HUDEP-2 (cell line): Measurements from ENCODE around the gene CNTN6.
"Not testable (repeated sequence)": the region's sequence is repeated elsewhere in the genome, so short reads cannot be mapped to it uniquely, and the experiment has no call there.

Experiments
- DNase-seq, 76 experiments: peaks; one replicate each; lab custom pipeline; 2025; ENCODE audit not compliant: unreplicated experiment in 76 of 76; lab: John Stamatoyannopoulos, UW

CNTN6 gene

DNA sequence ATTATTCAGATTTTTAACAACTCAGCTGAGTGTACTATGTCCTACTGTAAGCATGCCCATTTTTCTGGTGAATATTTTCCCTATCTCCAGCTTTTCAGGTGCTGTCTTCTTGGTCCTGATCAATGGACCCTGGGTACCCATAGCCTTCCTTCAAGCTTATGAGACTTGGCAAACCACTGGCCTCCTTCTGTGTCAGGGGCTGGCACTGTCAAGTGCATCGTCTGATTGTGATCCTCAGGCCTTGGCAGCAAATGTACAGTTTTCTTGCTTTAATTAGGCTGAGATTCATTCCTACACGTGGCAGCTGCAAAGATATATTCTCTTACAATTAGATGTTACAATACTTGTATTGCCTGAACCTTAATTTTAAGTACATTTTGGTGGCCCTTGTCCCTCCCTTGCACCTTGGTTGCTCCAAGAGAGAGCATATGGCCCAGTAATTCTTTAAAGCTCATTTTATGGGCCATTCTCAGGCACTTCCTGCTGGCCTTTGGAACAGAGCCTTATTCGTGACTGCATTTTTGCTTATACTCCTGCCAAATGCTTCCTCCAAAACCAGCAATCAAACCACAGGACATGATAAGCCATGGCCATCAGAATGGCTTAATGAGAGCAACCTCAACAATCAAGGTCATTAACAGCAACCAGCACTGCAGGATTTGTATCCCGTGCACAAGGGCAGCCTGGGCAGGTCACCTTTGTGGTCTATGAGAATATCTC, 179.9 kb downstream of the CNTN6 start:
- DNase-seq, result no peak

DNA sequence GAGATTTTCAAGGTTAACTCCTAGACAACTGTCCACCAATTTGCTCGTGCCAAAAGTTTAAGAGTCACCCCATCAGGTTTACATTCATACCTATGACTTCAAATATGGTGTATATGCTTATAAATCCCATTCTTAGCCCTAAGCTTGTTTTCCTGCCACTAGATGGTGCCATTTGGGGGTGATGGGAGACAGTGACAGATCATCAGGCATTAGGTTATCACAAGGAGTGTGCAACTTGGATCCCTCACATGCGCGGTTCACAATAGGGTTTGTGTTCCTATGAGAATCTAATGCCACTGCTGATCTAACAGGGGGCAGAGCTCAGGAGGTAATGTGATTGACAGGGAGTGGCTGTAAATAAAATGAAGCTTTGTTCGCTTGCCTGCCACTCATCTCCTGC, 182.7 kb downstream of the CNTN6 start:
- no peak for DNase-seq

DNA sequence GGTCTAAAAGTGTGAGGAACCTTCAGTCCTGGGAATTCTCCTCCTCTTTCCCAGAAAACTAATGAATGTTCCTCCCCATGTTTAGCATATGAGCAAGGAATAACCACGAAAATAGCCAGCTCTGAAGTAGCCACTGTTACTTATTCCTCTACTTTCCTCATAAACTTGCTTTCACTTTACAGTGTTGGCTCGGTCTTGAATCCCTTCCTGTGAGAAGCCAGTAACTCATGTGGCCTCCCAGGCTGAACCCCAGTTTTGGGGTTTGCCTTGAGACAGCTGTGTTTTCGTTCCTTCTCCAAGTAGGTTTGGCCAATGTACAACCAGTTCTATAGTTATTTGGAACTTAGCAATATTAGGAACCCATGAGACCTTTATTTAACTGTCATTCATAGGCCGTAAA, 195.0 kb downstream of the CNTN6 start:
- no peak for DNase-seq

DNA sequence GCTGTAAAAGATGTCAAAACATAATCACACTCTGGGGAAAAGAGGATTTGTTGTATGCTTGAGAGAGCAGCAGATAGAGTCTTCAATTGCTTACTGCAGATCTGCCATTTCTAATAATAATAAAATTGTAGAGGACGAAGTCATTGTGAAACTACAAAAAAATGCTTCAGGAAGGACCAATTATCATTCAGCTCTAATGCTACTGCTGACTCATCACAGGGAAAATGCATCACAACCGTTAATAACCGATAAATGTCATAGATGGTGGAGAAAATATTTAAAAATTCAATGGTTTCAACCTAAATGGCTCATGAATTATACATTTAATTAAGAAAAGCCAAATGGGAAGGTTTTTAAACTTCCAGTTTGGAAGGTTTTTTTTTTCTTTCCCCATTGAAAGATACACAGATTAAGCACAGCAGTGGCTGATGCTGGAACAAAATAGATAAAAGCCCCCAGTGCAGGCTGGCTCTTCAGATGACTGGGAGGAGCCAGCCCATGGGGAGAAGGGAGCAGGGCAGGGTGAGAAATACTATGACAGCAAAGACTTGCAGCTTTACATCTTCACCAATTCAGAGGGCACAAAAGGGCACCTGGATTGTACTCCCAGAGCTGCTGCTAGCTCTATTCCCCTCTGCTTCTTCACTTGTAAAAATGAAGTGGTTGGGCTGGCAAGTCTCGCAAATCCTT, 196.1 kb downstream of the CNTN6 start:
- DNase-seq, result no peak

DNA sequence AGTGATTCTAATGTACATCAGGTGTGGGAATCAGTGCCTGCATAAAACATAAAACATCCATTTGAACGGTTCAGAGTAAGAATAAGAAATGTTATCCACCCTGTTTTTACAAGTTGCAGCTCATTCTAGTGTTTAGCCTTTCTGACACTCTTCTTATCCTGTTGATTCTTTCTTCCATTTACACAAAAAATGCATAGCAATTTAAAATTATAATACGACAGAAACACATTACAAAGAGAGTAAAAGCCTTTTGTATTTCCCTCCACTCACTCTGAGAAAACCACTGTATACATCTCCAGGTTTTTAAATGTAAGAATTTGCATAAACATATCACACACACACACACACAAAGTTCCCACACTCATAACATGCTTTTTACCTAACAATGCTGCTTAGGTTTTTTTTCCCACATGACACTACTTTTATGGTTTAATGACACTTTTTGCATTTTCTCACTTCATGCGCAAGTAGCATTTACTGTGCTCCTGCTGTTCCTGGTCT, 199.8 kb downstream of the CNTN6 start:
- no peak for DNase-seq

DNA sequence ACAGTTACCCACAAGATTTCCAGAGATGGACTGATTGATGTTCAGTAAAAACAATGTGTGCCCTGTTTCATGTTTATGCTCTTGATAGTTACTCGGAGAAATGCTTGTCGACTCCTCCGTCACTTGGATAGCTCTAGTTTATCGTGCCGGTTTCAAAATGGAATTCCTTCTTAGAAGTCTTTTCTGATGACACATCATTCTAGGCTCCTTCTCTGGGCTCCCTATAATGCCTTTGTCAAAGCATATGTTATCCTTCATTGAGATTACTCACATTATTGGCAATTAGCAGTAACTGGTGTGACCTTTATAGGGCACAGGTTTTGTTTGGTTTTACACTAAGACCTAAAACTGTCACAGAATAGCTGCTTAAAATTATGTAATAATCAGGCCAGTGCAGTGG, 201.8 kb downstream of the CNTN6 start:
- no peak for DNase-seq

DNA sequence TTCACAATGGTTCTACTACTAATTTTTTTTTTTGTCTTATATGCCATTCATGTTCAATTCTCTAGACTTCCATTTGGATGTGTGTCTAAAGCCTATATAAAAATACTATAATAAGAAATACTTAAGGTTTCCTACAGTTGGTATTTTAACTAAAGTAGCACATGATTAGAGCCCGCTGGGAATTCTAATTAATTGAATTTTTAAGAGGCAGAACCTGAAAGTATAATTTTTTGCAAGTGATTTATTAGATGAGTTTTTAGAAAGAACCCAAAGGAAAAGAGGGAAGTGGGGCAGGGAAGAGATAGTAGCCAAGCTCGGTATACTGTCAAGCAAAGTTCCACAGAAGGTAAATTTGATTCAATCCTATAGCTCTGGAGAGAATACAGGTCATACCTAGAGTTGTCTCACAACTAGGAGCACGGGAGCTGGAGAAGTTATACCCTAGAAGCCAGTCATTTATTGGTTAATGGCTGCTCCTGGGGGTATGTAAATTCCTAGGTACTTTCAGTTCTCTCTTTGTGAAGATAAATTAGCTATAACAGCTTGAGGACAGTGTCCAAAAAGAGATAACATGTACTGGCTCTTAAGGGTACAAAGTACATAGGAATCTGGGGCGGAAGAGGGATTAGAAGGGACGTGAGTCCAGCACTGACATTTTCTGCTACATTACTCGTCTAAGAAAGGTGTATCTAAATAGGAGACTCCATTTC, 225.6 kb downstream of the CNTN6 start:
- DNase-seq, result no peak

DNA sequence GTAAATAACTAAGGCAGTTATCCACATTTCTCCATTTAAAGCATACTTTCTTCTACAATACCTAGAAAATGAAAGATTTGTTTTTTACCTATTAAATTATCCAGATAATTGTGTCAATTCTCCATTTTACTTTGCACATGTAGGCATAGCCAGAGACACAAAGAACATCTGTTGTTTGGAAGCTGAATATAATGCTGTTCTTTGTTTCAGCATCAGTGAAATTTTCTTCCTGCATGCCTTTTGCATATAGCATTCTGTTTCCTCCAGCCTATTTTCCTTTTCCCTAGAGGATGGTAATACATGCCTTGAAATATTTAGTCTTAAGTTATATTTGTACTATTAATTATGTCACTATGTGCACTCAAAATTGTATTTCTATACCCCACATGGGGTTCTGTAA, 233.7 kb downstream of the CNTN6 start:
- DNase-seq, result no peak

DNA sequence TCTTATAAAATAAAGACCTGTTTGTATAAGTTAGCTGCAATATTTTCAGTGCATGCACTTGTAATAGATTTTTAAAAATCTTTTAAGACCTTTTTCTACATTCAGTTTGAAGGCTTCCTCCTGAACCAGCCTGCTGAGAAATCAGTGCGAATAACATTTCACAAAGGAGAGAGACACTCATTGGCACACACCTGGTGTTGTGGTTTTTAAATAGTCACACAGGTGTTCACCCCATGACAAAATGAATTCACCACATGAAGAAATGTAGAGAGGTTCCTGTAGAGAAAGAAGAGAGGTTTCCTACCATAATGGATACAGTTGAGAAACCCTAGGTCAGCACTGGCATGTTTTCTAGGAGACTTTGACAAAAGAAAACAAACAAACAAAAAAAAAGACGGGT, 237.3 kb downstream of the CNTN6 start:
- no peak for DNase-seq

DNA sequence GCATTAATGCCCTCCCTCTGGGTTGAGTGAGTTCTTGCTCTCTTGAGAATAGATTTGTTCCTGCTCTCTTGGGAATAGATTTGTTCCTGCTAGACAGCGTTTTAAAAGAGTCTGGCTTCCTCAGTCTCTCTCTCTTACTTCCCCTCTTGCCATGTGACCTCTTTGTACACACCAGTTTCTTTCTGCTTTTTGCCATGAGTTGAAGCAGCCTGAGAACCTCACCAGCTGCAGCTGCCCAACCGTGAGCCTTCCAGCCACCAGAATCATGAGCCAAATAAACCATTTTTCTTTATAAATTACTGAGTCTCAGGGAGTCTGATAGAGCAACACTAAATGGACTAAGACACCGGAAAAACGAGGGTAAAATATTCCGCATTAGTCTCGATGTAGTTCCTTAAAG, 253.6 kb downstream of the CNTN6 start:
- DNase-seq, result no peak

DNA sequence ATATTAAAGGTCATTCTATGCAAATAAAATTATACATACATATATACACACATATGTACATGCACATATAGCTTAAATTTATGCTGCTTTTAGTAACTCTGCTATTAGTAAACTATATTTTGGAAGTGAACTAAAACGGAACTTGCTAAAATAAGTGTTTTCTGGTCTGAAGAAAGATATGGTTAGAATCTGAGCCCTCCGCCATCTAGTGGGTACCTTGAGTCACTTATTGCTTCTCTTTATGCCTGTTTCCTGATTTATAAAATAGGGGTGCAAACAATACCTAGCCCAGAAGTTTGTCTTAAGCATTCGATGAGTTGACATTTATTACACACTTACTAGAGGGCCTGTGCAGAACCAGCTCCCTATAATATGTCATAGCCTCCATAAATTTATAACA, 255.7 kb downstream of the CNTN6 start:
- DNase-seq, result no peak

DNA sequence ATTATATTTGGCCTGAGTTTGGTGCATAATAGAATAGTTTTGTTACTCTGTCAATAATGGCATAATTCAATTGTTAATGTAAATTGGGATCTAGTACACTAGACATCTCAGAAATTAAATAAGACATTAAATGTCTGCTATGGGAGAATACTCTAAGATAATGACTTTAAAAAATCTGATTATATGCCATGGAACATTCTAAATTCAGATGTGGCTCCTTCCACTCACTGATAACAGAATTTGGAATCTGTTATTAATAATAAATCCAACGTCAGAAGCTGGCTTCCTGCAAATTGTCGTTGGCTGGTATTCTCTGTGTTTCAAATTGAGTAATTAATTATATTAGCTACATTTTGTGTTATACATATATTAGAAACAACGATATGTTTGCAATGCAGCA, 258.1 kb downstream of the CNTN6 start:
- DNase-seq, result no peak

DNA sequence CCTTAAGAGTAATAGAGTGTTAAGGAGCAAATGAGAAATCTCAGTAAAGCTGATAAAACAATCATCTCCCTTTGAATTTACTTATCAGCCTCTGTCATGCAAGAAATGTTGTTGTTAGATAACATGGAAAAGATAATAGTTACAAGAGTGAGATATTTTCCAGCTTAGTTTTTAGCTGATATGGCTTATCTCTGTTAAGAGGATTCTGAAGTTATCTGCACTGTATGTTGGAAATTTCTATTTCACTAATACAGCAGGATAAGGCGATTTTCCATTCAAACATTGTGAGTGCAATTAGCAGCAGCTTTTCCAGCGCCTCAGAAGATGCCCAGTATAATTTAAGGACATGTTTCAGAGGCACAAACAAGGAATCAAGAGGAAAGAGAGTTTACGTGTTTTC, 262.9 kb downstream of the CNTN6 start:
- DNase-seq, result no peak

DNA sequence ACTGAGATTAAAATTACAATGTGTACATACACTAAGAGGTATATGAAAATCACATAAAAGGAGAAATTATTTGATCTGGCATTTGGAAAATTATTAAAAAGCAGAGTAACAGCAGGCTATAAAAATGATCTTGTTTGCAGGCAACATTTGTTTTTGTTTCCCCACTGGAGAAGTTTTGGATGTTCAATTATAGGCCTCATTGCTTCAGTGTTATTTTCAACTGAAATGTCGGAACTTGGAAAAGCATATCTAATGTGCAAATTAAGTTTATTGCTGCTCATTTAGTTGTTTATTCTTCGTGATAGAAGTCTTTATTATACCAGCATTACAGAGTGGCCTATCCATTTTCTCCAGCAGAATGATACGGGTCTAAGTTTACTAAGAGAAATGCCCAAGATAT, 263.3 kb downstream of the CNTN6 start:
- DNase-seq, result no peak

DNA sequence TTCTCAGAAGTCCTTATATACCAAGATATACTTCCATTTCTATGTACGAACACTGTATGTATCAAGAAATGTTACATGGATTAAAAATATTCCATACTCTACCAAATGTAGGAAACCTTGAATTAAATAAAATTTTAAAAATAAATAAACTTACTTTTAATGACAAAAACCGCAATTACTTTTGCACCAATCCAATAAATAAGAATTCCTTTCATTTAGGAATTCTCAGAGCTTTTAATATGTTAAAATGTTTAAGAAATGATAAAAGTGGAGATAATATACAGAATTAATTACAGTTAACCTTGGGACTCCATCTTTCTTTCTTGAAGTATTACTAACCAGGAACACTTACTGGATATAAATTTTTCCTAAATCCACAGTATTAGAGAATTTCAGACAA, 272.7 kb downstream of the CNTN6 start:
- no peak for DNase-seq

DNA sequence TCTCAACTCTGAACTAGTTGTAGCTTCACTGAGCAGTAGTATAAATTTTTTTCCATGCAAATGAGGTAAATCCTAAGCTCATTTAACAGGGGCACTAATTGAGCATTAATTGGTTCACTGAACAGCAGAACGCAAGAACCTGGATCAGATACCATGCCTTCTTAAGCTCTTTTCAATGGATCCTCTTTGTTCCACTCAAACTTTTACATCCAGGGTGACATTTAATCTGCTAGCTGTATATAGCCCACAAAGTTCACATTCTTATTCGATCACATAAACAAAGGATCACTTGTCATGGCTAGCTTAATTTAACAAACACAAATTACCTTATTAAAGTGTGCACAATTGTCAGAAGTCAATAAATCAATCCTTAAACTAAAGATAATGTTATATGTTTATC, 281.6 kb downstream of the CNTN6 start:
- DNase-seq, result no peak

DNA sequence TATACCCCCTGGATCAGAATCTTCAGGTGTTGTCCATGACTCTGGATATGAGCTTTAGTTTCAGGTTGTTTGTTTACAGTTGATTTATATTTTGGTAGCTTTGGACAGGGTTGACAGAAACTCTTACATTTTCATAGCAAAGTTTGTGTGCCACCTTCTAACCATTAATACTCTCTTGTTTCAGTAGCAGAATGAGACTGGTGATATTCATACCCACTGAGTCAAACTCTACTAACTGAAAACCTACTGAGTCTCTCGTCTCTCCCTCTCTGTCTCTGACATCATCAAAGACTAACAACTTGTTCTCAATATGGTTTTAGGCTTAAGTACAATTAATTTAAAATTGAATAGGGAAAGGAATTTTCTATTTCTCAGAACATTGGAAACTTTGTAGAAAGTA, 282.3 kb downstream of the CNTN6 start:
- no peak for DNase-seq

DNA sequence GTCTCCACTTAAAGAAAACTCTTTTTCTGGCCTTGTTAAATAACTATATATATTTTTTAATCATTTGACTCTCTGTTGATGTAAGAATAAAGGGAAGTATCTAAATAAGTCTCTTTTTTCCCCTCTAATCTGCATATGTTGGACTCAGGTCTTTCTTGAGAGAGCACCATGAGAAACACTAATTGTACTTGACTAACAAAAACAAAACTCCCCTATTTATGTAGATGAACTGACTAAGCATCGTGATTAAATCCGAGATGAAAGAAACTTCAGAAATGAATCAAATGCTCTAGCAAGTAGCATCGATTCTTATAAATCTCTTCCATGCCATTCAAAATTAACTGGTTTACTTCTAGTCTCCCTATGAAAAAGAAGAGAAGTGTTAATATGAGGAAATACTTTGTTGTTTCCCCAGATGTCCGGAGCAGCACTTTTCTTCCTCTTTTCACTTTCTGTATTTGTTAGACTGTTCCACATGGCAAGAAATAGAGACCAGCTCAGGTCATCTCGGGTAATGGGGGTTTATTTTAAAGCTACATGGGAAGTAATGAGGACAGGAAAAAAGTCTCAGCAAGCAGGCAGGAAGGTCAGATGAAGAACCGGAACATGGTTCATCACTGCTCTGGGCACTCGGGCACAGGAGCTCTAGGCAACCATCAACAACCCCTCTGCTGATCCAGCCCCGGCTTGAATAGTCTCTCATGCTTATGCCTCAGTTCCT, 288.3 kb downstream of the CNTN6 start:
- DNase-seq, result no peak

DNA sequence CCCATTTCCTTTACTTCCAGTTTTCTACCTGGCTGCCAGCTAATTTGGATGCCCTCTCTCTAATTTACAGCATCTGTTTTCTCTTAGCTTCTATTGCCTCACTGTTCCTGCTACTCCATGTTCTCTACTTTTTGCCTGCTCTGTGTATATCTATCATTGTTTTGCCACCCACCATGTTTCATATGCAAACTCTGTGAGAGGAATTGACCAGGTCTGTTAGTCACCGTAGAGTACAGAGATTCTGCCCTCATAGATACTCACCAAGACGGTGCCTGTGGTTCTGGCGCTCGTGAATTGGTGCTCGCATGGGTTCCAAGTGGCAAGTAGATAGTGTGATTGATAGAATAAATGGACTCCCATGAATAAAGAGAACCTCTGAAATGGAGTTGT, 288.8 kb downstream of the CNTN6 start:
- DNase-seq, result no peak

DNA sequence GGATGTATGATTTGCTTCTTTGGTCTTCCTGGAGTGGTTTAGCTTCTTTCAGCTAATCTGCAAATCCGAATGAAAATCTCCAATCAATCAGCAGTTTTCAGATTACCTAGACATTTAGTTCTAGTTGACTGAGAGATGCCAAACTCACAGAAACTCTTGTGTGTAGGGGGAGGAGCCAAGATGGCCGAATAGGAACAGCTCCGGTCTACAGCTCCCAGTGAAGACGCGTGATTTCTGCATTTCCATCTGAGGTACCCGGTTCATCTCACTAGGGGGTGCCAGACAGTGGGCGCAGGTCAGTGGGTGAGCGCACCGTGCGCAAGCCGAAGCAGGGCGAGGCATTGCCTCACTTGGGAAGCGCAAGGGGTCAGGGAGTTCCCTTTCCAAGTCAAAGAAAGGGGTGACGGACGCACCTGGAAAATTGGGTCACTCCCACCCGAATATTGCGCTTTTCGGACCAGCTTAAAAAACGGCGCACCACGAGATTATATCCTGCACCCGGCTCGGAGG, 294.6 kb downstream of the CNTN6 start:
- DNase-seq, result not testable (repeated sequence)

DNA sequence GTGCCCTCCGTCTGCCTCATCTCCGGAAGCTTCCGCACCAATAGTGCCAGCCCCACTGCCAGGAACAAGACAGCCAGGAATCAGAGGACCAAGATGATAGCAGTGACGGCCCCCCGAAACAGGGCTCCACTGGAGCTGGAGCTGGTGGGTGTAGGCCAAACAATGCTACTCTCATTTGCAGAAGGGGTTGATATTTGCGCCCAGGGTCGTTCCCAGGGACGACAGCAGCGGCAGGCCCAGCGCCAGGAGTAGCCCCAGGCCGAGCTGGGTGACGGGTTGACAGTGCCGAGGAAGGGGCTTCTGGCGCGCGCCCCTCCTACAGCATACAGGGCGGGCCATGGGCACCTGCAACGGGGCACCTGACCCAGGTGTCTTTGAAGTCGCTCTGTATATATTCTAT, 301.4 kb downstream of the CNTN6 start:
- no peak for DNase-seq
